Panc1 (cell line): Measurements from ENCODE around the gene STK11IP.

Experiments used
- CTCF ChIP-seq: fragments of 450-650 bp; IDR thresholded peaks from 2 replicates; pipeline ENCODE4 v1.5.1; 2017; ENCODE audit warnings: mild to moderate bottlenecking
- POLR2AphosphoS5 ChIP-seq: IDR thresholded peaks from 2 replicates; pipeline ENCODE4 v1.6.1; 2012; ENCODE audit warnings: mild to moderate bottlenecking, low read depth, low read length, moderate library complexity
- REST ChIP-seq, 2 experiments: IDR thresholded peaks; 2 replicates each; pipeline ENCODE4 v1.6.1; 2011 to 2012; ENCODE audit warnings: low read depth in 2 of 2, control low read depth in 1 of 2, low read length in 1 of 2, mild to moderate bottlenecking in 1 of 2, moderate library complexity in 1 of 2; ENCODE audit not compliant: insufficient read depth in 1 of 2
- TCF7L2 ChIP-seq: IDR thresholded peaks from 2 replicates; pipeline ENCODE4 v1.6.1; 2011; ENCODE audit warnings: mild to moderate bottlenecking, low read depth, low read length, inconsistent platforms

GRCh38 chr2:219648176-219648575, 50.5 kb downstream of the STK11IP start:
- TF ChIP-seq POLR2AphosphoS5 (no peak), TCF7L2 (no peak), REST (IDR thresholded peaks at IDR 0.05; ENCODE audit: insufficient read depth in 1 of 2, low read depth in 2 of 2, low read length in 1 of 2) (no peak), CTCF (no peak)
